SK-N-SH treated with all-trans-retinoic acid at 6 μM for 48 hours (cell line): Measurements from ENCODE around the gene BCR.

Experiments used
- ARNTL ChIP-seq: fragments of 450-650 bp; formaldehyde crosslinking; IDR thresholded peaks from 2 replicates; pipeline ENCODE4 v1.5.0; 2020; ENCODE audit warnings: low read depth, mild to moderate bottlenecking, moderate library complexity, borderline replicate concordance
- BACH2 ChIP-seq: fragments of 250-450 bp; sonication (Bioruptor Pico); IDR thresholded peaks from 2 replicates; pipeline ENCODE4 v1.9.0; 2021; ENCODE audit warnings: mild to moderate bottlenecking, borderline replicate concordance
- CSDC2 ChIP-seq: fragments of 250-450 bp; sonication (Bioruptor Pico); IDR thresholded peaks from 2 replicates; pipeline ENCODE4 v1.5.0; 2020; ENCODE audit warnings: mild to moderate bottlenecking, moderate library complexity
- CSRNP3 ChIP-seq: fragments of 250-450 bp; sonication (Bioruptor Pico); IDR thresholded peaks from 2 replicates; pipeline ENCODE4 v1.5.1; 2021; ENCODE audit warnings: mild to moderate bottlenecking, moderate library complexity
- ESRRG ChIP-seq: fragments of 250-450 bp; sonication (Bioruptor Pico); IDR thresholded peaks from 2 replicates; pipeline ENCODE4 v1.6.1; 2021; ENCODE audit warnings: mild to moderate bottlenecking
- ISL1 ChIP-seq: fragments of 250-450 bp; sonication (Bioruptor Pico); IDR thresholded peaks from 2 replicates; pipeline ENCODE4 v2.1.2; 2022; ENCODE audit warnings: mild to moderate bottlenecking, moderate library complexity
- PATZ1 ChIP-seq: fragments of 250-450 bp; sonication (Bioruptor Pico); IDR thresholded peaks from 2 replicates; pipeline ENCODE4 v1.8.0; 2020; ENCODE audit warnings: mild to moderate bottlenecking, moderate library complexity, borderline replicate concordance
- POU6F1 ChIP-seq: fragments of 250-450 bp; sonication (Bioruptor Pico); IDR thresholded peaks from 2 replicates; pipeline ENCODE4 v1.8.0; 2021; ENCODE audit warnings: low read depth, mild to moderate bottlenecking, moderate library complexity, borderline replicate concordance
- RARB ChIP-seq: fragments of 250-450 bp; sonication (Bioruptor Pico); IDR thresholded peaks from 2 replicates; pipeline ENCODE4 v1.8.0; 2021; ENCODE audit warnings: mild to moderate bottlenecking, moderate library complexity
- TCF4 ChIP-seq: fragments of 250-450 bp; sonication (Bioruptor Pico); IDR thresholded peaks from 2 replicates; pipeline ENCODE4 v1.8.0; 2021; ENCODE audit warnings: mild to moderate bottlenecking, moderate library complexity, borderline replicate concordance
- ZFP3 ChIP-seq: fragments of 250-450 bp; sonication (Bioruptor Pico); IDR thresholded peaks from 2 replicates; pipeline ENCODE4 v1.5.0; 2020; ENCODE audit warnings: mild to moderate bottlenecking, moderate library complexity
- ZNF70 ChIP-seq: fragments of 450-650 bp; formaldehyde crosslinking; IDR thresholded peaks from 2 replicates; pipeline ENCODE4 v1.5.0; 2020; ENCODE audit warnings: mild to moderate bottlenecking, moderate library complexity
- ZNF8 ChIP-seq: fragments of 450-650 bp; formaldehyde crosslinking; IDR thresholded peaks from 2 replicates; pipeline ENCODE4 v1.5.0; 2020; ENCODE audit warnings: mild to moderate bottlenecking, moderate library complexity

GRCh38 chr22:23359583-23360123, 179.3 kb downstream of the BCR start:
- TF ChIP-seq TCF4 (no peak), PATZ1 (CRISPR knock-in tag) (no peak), ARNTL (CRISPR knock-in tag) (no peak), CSDC2 (CRISPR knock-in tag) (no peak), ZNF8 (no peak), ZFP3 (no peak), CSRNP3 (CRISPR knock-in tag) (no peak), BACH2 (no peak), POU6F1 (CRISPR knock-in tag) (no peak), ESRRG (CRISPR knock-in tag) (no peak), ISL1 (CRISPR knock-in tag) (no peak), RARB (CRISPR knock-in tag) (no peak), ZNF70 (CRISPR knock-in tag) (no peak)
